ENCODE data around the gene WIPF3.

The WIPF3 gene

DNA sequence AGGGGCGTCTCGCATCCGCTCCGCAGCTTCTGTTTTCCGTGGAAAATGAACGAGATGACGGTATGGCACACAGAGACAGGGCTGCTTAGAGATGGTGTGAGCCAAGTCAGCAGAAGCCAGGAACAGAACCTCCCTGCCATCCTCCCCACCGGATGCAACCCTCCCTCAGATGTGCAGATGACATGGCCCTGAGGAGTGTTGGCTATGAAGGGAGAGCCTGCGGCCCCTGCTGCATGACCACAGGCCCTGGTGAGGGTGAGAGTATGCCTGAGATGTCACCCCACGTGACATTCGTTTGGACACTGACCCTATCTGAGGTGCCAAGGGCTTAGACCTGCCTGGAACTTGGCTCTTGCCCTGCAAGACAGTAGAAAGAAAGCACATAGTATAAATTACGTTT lies 29.4 kb downstream of the WIPF3 start:
- no peak overlapping the region for H3K4me3 ChIP-seq (ENCODE audit: insufficient read length, low read depth)
- H3K4me1 ChIP-seq (ENCODE audit: insufficient read depth, insufficient read length): no peaks in the 10 kb centered on the region
- DNase-seq (ENCODE audit: low read depth, low spot score): no peak
- no peaks in the 10 kb centered on the region for H3K27me3 ChIP-seq (ENCODE audit: insufficient read depth, insufficient read length)
- H3K9ac ChIP-seq (ENCODE audit: insufficient read length, low read depth): no peak overlapping the region
- peaks cover 14% of the 10 kb centered on the region for H3K9me3 ChIP-seq (ENCODE audit: insufficient read depth, low read length)
- no peaks in the 10 kb centered on the region for H3K36me3 ChIP-seq (ENCODE audit: insufficient read depth, insufficient read length, low read length)
- TF ChIP-seq YY1 (IDR thresholded peaks at IDR 0.05; ENCODE audit: insufficient read depth, insufficient read length) (no peak), ZNF274 (IDR thresholded peaks at IDR 0.05; ENCODE audit: low read depth, low read length) (no peak)

DNA sequence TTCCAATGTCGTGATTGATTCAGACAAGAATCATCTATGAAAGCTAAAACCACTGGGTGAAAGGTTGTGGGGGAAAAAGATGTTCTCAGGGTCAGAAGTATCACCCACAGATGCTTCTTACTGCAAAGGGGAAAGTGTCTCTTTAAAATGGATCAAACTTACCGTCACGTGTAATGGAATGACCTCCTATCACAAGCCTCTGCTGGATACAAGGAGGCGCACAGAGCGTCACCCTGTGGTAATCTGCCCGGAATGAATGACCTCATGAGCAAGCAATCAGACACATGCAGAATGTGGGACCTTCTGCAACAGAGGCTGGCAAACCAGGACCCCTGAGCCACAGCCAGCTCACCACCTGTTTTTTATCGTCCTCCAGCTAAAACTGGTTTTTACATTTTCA lies 33.0 kb downstream of the WIPF3 start:
- no peak overlapping the region for H3K9ac ChIP-seq (ENCODE audit: insufficient read length, low read depth)
- H3K4me1 ChIP-seq (ENCODE audit: insufficient read depth, insufficient read length): peaks cover 2% of the 10 kb centered on the region
- H3K27me3 ChIP-seq (ENCODE audit: insufficient read depth, insufficient read length): no peaks in the 10 kb centered on the region
- no peaks in the 10 kb centered on the region for H3K36me3 ChIP-seq (ENCODE audit: insufficient read depth, insufficient read length, low read length)
- H3K4me3 ChIP-seq (ENCODE audit: insufficient read length, low read depth): no peak overlapping the region
- H3K9me3 ChIP-seq (ENCODE audit: insufficient read depth, low read length): no peaks in the 10 kb centered on the region
- no peak for DNase-seq (ENCODE audit: low read depth, low spot score)
- TF ChIP-seq ZNF274 (IDR thresholded peaks at IDR 0.05; ENCODE audit: low read depth, low read length): no peak
- TF ChIP-seq SUZ12 (IDR thresholded peaks at IDR 0.05; ENCODE audit: extremely low read depth, insufficient read depth, insufficient read length): no peak
- no peak for TF ChIP-seq YY1 (IDR thresholded peaks at IDR 0.05; ENCODE audit: insufficient read depth, insufficient read length)

DNA sequence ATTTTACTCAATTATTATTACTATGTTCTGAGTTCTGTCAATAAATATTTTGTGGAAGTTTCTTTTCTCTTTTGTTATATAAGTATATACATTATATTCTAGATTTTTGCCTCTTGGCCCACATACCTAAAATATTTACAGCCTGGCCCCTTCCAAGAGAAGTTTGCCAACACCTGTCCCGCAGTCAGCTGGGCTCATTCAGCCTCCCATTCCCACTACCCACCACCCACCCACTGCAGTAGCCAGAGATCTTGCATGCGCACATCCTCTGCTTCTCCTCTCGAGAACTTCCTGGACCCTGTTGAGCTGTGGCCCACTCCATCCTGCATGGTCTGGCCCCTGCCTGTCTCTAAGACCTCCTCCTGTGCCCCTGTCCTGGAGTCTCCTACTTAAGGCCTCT lies 33.6 kb downstream of the WIPF3 start:
- TF ChIP-seq ZNF274 (IDR thresholded peaks at IDR 0.05; ENCODE audit: low read depth, low read length) (no peak), YY1 (IDR thresholded peaks at IDR 0.05; ENCODE audit: insufficient read depth, insufficient read length) (no peak), SUZ12 (IDR thresholded peaks at IDR 0.05; ENCODE audit: extremely low read depth, insufficient read depth, insufficient read length) (no peak)

DNA sequence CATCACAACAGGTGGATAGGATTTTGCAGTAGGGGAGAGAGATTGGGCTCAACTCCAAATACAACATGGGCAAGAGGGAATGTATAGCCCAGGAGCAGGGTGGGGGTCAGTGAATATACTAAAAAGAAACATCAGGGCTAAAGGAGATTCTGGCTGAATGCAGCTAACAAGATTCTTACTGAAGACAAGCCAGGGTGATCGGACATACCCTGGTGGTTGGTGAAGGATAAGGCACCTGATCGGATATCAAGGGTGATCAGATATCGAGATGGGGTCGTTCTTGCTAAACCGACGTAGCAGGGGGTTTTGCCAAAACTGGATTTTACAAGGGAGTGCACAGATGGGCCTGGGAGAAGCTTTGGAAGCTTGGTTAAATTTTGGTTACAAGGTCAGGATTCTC lies 34.4 kb downstream of the WIPF3 start:
- H3K9me3 ChIP-seq (ENCODE audit: insufficient read depth, low read length): no peaks in the 10 kb centered on the region
- DNase-seq (ENCODE audit: low read depth, low spot score): no peak
- no peak for TF ChIP-seq YY1 (IDR thresholded peaks at IDR 0.05; ENCODE audit: insufficient read depth, insufficient read length)
- TF ChIP-seq SUZ12 (IDR thresholded peaks at IDR 0.05; ENCODE audit: extremely low read depth, insufficient read depth, insufficient read length): no peak
- TF ChIP-seq ZNF274 (IDR thresholded peaks at IDR 0.05; ENCODE audit: low read depth, low read length): no peak
- no peak overlapping the region for H3K9ac ChIP-seq (ENCODE audit: insufficient read length, low read depth)
- no peaks in the 10 kb centered on the region for H3K36me3 ChIP-seq (ENCODE audit: insufficient read depth, insufficient read length, low read length)
- peaks cover 2% of the 10 kb centered on the region for H3K4me1 ChIP-seq (ENCODE audit: insufficient read depth, insufficient read length)
- H3K27me3 ChIP-seq (ENCODE audit: insufficient read depth, insufficient read length): no peaks in the 10 kb centered on the region
- H3K4me3 ChIP-seq (ENCODE audit: insufficient read length, low read depth): no peak overlapping the region

More for the DNA sequence above, 33.6 kb downstream of the WIPF3 start:
- DNase-seq (ENCODE audit: low read depth, low spot score): no peak
- no peaks in the 10 kb centered on the region for H3K36me3 ChIP-seq (ENCODE audit: insufficient read depth, insufficient read length, low read length)
- H3K4me1 ChIP-seq (ENCODE audit: insufficient read depth, insufficient read length): peaks cover 2% of the 10 kb centered on the region
- no peak overlapping the region for H3K4me3 ChIP-seq (ENCODE audit: insufficient read length, low read depth)
- H3K9me3 ChIP-seq (ENCODE audit: insufficient read depth, low read length): no peaks in the 10 kb centered on the region
- H3K27me3 ChIP-seq (ENCODE audit: insufficient read depth, insufficient read length): no peaks in the 10 kb centered on the region
- H3K9ac ChIP-seq (ENCODE audit: insufficient read length, low read depth): no peak overlapping the region

- DNase-seq (ENCODE audit: low read depth, low spot score): no peak
- H3K4me3 ChIP-seq (ENCODE audit: insufficient read length, low read depth): no peak overlapping the region
- TF ChIP-seq SUZ12 (IDR thresholded peaks at IDR 0.05; ENCODE audit: extremely low read depth, insufficient read depth, insufficient read length) (no peak), ZNF274 (IDR thresholded peaks at IDR 0.05; ENCODE audit: low read depth, low read length) (no peak), YY1 (IDR thresholded peaks at IDR 0.05; ENCODE audit: insufficient read depth, insufficient read length) (no peak)
- H3K9me3 ChIP-seq (ENCODE audit: insufficient read depth, low read length): no peaks in the 10 kb centered on the region
- peaks cover 2% of the 10 kb centered on the region for H3K4me1 ChIP-seq (ENCODE audit: insufficient read depth, insufficient read length)
- H3K9ac ChIP-seq (ENCODE audit: insufficient read length, low read depth): no peak overlapping the region
- no peaks in the 10 kb centered on the region for H3K27me3 ChIP-seq (ENCODE audit: insufficient read depth, insufficient read length)
- H3K36me3 ChIP-seq (ENCODE audit: insufficient read depth, insufficient read length, low read length): no peaks in the 10 kb centered on the region
These were observed 35.8 kb downstream of the WIPF3 start for GRCh38 chr7:29841926-29842701.

DNA sequence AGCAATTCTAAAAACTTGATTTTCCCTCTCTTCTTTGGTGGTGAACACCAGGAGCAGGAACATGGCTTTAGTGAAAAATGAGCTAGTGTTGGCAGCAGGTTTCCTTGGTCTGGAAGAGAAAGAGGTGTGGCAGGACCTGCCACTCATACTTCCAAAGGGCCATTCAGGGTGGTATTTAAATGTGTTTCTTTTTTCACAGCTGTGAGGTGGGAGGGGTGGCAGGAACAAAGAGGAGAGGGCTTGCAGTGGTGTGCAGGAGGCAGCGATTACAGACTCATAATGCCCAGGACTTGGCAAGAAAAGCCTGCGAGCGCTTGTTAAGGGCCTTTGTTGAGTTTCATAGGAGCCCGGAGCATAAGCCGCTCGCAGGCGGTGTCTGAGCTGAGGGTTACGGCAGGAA lies 36.8 kb downstream of the WIPF3 start:
- no peaks in the 10 kb centered on the region for H3K36me3 ChIP-seq (ENCODE audit: insufficient read depth, insufficient read length, low read length)
- H3K4me3 ChIP-seq (ENCODE audit: insufficient read length, low read depth): no peak overlapping the region
- H3K9me3 ChIP-seq (ENCODE audit: insufficient read depth, low read length): no peaks in the 10 kb centered on the region
- TF ChIP-seq ZNF274 (IDR thresholded peaks at IDR 0.05; ENCODE audit: low read depth, low read length): no peak
- TF ChIP-seq SUZ12 (IDR thresholded peaks at IDR 0.05; ENCODE audit: extremely low read depth, insufficient read depth, insufficient read length): no peak
- TF ChIP-seq YY1 (IDR thresholded peaks at IDR 0.05; ENCODE audit: insufficient read depth, insufficient read length): no peak
- H3K4me1 ChIP-seq (ENCODE audit: insufficient read depth, insufficient read length): peaks cover 2% of the 10 kb centered on the region
- H3K27me3 ChIP-seq (ENCODE audit: insufficient read depth, insufficient read length): no peaks in the 10 kb centered on the region
- DNase-seq (ENCODE audit: low read depth, low spot score): no peak
- no peak overlapping the region for H3K9ac ChIP-seq (ENCODE audit: insufficient read length, low read depth)

DNA sequence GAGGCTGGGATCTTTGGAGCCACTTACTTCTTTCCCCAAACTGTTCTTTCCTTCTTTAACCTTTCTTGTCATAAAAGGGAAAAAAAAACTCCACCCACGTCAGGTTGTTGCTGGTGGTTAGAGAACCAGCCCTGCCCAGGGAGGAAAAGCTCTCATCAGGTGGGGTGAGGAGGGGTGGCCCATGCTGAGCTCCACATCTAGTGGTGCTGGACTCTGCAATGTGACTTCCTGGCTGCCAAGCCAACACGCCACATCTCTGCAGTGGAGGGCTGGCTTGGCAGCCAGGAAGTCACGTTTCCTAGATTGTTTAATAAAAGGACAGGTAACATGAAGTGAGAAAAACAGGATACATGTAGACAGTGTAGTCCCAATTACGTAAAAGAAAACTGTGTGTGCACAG lies 37.4 kb downstream of the WIPF3 start:
- Histone ChIP-seq H3K4me3 (ENCODE audit: insufficient read length, low read depth) (no peak overlapping the region), H3K4me1 (ENCODE audit: insufficient read depth, insufficient read length) (peaks cover 2% of the 10 kb centered on the region), H3K36me3 (ENCODE audit: insufficient read depth, insufficient read length, low read length) (no peaks in the 10 kb centered on the region), H3K9me3 (ENCODE audit: insufficient read depth, low read length) (no peaks in the 10 kb centered on the region), H3K9ac (ENCODE audit: insufficient read length, low read depth) (no peak overlapping the region), H3K27me3 (ENCODE audit: insufficient read depth, insufficient read length) (no peaks in the 10 kb centered on the region)
- no peak for DNase-seq (ENCODE audit: low read depth, low spot score)
- TF ChIP-seq SUZ12 (IDR thresholded peaks at IDR 0.05; ENCODE audit: extremely low read depth, insufficient read depth, insufficient read length) (no peak), ZNF274 (IDR thresholded peaks at IDR 0.05; ENCODE audit: low read depth, low read length) (no peak), YY1 (IDR thresholded peaks at IDR 0.05; ENCODE audit: insufficient read depth, insufficient read length) (no peak)
